ENCODE results near the gene CNIH1. TPM values are rescaled to one million over a fixed set of nuclear protein-coding genes. Genes with fewer than 3 reads are reported as not detected.
"Not testable (repeated sequence)": the region's sequence is repeated elsewhere in the genome, so short reads cannot be mapped to it uniquely, and the experiment has no call there.

Gene CNIH1
- total and polyA plus RNA-seq, 2 experiments from 2014 or later: 87.2 to 87.3 TPM

DNA sequence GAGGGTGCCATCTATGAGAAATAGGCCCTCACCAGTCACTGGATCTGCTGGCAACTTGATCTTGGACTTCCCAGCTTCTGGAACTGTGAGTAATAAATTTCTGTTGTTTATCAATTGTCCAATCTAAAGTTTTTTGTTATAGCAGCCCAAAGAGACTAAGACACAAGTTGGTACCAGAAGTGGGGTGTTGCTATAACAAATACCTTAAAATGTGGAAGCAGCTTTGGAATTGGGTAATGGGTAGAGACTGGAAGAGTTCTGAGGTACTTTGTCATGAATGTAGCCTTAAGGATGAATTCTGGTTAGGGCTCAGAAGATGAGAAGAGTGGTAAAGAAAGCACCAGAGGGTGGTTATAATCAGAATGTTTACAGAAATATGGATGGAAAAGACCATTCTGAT, 26.1 kb upstream of the CNIH1 start:
- H3K36me3 ChIP-seq: no peaks in the 10 kb centered on the region

DNA sequence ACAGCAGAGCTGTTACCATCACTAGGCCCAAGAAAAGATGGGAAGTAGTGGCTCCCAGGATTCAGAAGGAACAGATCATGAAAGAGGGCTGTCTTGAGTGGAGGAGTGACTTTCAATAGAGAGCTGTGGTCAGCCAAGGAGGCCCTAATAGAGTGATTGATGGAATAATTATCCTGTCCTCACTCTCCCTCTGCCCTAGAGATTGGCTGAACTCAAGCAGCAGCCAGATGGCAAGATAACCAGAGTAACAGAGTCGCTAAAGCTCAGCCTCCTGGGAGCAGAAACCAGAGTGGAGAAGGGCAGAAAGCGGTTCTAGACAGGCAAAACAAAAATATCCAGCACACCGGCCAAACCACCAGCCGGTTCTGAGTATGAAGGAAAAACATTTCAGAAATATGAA, 24.5 kb upstream of the CNIH1 start:
- Histone ChIP-seq H3K4me3 (no peak overlapping the region), H3K9me3 (ENCODE audit: low read depth) (no peaks in the 10 kb centered on the region), H3K27me3 (no peaks in the 10 kb centered on the region), H3K4me1 (ENCODE audit: low read depth) (no peaks in the 10 kb centered on the region), H3K36me3 (no peaks in the 10 kb centered on the region), H3K27ac (peak overlapping the region; percentile 39)
- DNase-seq (ENCODE audit: low read depth in 1 of 2, low spot score in 1 of 2): peak in 1 of 2 donors; percentile 32
- TF ChIP-seq CTCF (IDR thresholded peaks at IDR 0.05; ENCODE audit: low read depth, low read length): no peak

More for the DNA sequence above, 26.1 kb upstream of the CNIH1 start:
- no peak overlapping the region for H3K27ac ChIP-seq
- no peak overlapping the region for H3K4me3 ChIP-seq
- H3K4me1 ChIP-seq (ENCODE audit: low read depth): peaks cover 5% of the 10 kb centered on the region
- no peak for DNase-seq (ENCODE audit: low read depth in 1 of 2, low spot score in 1 of 2)
- no peaks in the 10 kb centered on the region for H3K27me3 ChIP-seq
- TF ChIP-seq CTCF (IDR thresholded peaks at IDR 0.05; ENCODE audit: low read depth, low read length): no peak
- H3K9me3 ChIP-seq (ENCODE audit: low read depth): no peaks in the 10 kb centered on the region

DNA sequence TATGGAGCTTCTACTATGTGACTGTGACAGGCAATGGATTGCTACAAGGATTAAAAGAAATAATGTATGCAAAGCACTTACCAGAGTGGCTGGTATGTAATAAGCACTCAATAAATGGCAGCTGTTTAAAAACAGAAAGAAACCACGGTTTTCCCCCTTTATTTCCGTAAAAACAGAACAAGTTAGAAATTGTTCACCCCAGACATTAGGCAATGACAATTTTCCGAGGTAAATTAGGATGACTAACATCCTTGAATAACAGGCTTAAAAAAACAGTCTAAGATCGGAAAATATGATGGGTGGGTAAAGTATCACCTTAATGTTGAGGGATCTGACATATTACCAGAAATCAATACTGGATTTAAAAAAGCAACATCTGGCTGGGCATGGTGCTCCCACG, 20.9 kb upstream of the CNIH1 start:
- Histone ChIP-seq H3K4me1 (ENCODE audit: low read depth) (no peaks in the 10 kb centered on the region), H3K27me3 (no peaks in the 10 kb centered on the region), H3K27ac (no peak overlapping the region), H3K4me3 (no peak overlapping the region), H3K9me3 (ENCODE audit: low read depth) (no peaks in the 10 kb centered on the region), H3K36me3 (no peaks in the 10 kb centered on the region)
- no peak for TF ChIP-seq CTCF (IDR thresholded peaks at IDR 0.05; ENCODE audit: low read depth, low read length)
- DNase-seq (ENCODE audit: low read depth in 1 of 2, low spot score in 1 of 2): no peak

DNA sequence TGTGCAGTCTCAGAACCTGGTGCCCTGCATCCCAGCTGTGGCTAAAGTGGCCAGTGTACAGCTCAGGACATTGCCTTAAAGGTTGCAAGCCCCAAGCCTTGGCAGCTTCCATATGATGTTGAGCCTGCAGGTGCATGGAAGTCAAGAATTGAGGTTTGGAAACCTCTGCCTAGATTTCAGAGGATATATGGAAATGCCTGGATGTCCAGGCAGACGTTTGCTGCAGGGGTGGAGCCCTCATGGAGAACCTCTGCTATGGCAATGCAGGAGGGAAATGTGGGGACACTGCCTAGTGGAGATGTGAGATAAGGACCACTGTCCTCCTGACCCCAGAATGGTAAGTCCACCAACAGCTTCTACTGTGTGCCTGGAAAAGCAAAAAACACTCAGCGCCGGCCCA, 17.9 kb upstream of the CNIH1 start:
- H3K9me3 ChIP-seq (ENCODE audit: low read depth): no peaks in the 10 kb centered on the region
- no peak for TF ChIP-seq CTCF (IDR thresholded peaks at IDR 0.05; ENCODE audit: low read depth, low read length)
- no peaks in the 10 kb centered on the region for H3K27me3 ChIP-seq
- no peaks in the 10 kb centered on the region for H3K4me1 ChIP-seq (ENCODE audit: low read depth)
- H3K36me3 ChIP-seq: no peaks in the 10 kb centered on the region
- no peak overlapping the region for H3K27ac ChIP-seq
- H3K4me3 ChIP-seq: no peak overlapping the region
- no peak for DNase-seq (ENCODE audit: low read depth in 1 of 2, low spot score in 1 of 2)

- H3K9me3 ChIP-seq (ENCODE audit: low read depth); DNase-seq (ENCODE audit: low read depth in 1 of 2, low spot score in 1 of 2); H3K4me3 ChIP-seq; H3K27me3 ChIP-seq; H3K36me3 ChIP-seq; H3K4me1 ChIP-seq (ENCODE audit: low read depth); H3K27ac ChIP-seq: not testable (repeated sequence)
Observed at GRCh38 chr14:54458536-54458935, 17.4 kb upstream of the CNIH1 start.

DNA sequence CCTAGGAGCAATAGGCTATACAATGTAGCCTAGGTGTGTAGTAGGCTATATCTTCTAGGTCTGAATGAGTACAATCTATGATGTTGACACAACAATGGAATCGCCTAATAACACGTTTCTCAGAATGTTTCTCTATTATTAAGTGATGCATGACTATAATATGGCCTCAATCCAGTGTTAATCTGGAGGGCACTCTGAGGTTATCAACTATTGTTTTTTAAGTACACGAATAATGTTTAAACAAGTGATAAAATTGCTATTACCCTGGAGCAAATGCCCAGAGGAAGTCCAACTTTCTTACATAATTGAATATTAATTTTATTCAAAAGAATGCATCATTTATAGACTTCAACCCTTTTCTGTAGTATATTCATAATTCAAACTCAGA, 16.4 kb upstream of the CNIH1 start:
- Histone ChIP-seq H3K27me3 (no peaks in the 10 kb centered on the region), H3K9me3 (ENCODE audit: low read depth) (no peaks in the 10 kb centered on the region), H3K4me3 (no peak overlapping the region), H3K27ac (no peak overlapping the region), H3K36me3 (no peaks in the 10 kb centered on the region), H3K4me1 (ENCODE audit: low read depth) (no peaks in the 10 kb centered on the region)
- no peak for DNase-seq (ENCODE audit: low read depth in 1 of 2, low spot score in 1 of 2)
- TF ChIP-seq CTCF (IDR thresholded peaks at IDR 0.05; ENCODE audit: low read depth, low read length): no peak

DNA sequence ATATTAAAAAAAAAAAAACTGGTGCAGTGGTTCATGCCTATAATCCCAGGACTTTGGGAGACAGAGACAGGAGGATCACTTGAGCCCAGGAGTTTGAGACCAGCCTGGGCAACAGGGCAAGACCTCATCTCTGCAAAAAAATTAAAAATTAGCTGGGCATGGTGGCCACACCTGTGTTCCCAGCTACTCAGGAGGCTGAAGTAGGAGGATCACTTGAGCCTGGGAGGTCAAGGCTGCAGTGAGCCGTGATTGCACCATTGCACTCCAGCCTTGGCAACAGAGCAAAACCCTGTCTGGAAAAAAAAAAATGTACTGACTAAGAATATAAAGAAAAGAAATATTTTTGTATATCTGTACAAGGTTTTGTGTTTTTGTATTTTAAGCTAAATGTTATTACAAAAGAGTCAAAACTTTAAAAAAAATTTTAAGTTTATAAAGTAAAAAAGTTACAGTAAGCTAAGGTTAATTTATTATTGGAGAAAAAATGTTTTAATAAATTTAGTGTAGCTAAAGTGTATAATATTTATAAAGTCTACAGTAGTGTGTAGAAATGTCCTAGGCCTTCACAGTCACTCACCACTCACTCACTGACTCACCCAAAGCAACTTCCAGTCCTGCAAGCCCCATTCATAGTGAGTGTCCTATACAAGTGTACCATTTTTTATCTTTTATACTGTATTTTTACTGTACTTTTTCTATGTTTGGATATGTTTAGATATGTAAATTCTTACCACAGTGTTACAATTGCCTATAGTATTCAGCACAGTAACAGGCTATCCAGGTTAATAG, 15.8 kb upstream of the CNIH1 start:
- not testable (repeated sequence) for H3K9me3 ChIP-seq (ENCODE audit: low read depth); H3K27me3 ChIP-seq; H3K27ac ChIP-seq; H3K4me3 ChIP-seq; DNase-seq (ENCODE audit: low read depth in 1 of 2, low spot score in 1 of 2); H3K36me3 ChIP-seq; H3K4me1 ChIP-seq (ENCODE audit: low read depth)
